HG03025 (cell line): Measurements from ENCODE around the gene GALNT12.

Source experiments
- ATAC-seq: cut with Tn5 transposase; IDR thresholded peaks from one replicate; pipeline ENCODE4 v1.9.1; 2021; ENCODE audit warnings: mild to moderate bottlenecking, moderate library complexity; ENCODE audit not compliant: unreplicated experiment, low FRiP score

GALNT12 gene

GRCh38 chr9:98801561-98801960 lies 5.9 kb upstream of the GALNT12 start:
- ATAC-seq, result no peak

DNA sequence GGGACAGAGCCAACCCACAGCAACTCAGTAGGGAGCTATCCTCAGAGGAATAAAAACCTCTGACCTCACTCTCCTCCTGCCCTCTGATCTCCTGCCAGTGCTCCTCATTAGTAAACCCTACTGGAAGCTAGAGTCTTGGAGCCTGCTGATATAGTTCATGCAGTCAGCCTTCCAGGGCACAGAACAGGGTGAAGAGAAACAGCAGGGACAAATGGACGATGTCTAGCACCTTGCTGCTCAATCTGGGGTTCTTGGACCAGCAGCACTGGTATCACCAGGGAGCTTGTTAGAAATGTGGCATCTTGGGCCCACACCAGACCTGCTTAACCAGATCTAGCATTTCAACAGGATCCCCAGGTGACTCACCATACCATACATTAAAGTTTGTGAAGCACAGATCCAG lies 5.5 kb upstream of the GALNT12 start:
- no peak for ATAC-seq

DNA sequence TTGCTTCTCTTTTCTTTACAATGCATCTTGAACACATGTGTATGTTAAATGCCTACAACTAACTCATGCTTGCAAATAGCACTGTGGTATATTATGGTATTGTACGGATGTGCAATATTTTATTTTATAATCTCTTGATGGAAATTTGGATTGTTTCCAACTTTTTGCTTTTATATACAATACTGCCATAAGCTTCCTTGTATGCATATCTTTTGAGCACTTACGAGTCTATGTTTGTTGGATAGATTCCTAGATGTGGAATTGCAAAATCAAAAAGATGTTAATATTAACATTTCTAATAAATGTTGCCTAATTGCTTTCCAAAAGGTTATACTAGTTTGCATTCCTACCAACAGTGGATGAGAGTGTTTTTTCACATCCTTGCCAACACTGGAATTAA lies 3.4 kb upstream of the GALNT12 start:
- no peak for ATAC-seq

DNA sequence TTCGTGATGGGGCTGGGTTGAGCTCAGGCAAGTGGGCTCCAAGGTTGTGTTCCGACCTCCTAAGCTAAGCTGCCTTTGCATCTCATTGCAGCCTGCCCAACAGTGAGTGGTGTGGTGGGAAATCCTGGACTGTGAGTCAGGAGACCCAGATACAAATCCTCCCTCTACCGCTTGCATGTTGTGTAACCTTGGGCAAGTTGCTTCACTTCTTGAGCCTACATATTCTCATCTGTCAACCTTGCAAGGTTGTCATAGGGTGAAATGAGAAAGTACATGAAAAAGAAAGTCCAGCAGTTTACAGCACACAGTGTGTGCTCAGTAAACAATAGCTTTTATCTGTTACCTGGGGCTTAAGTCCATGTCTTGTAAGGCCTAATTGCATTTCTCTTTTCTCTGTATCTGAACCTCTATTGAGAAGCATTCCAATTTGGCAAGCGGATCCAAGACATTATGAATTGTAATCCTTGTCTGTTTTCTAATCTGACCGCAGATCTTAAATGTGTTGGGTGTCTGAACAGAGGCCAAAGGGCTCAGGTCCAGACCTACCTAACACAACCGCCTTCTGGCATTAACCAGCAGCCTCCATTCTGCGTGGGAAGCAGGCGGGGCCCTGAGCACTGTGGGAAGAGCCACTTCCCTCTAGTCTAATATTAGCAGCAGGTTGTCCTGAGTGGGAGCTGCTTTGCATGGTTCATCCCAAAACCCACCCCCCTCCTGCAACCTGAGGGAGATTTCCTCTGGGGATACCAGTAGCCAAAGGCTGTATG lies 1.8 kb upstream of the GALNT12 start:
- no peak for ATAC-seq

DNA sequence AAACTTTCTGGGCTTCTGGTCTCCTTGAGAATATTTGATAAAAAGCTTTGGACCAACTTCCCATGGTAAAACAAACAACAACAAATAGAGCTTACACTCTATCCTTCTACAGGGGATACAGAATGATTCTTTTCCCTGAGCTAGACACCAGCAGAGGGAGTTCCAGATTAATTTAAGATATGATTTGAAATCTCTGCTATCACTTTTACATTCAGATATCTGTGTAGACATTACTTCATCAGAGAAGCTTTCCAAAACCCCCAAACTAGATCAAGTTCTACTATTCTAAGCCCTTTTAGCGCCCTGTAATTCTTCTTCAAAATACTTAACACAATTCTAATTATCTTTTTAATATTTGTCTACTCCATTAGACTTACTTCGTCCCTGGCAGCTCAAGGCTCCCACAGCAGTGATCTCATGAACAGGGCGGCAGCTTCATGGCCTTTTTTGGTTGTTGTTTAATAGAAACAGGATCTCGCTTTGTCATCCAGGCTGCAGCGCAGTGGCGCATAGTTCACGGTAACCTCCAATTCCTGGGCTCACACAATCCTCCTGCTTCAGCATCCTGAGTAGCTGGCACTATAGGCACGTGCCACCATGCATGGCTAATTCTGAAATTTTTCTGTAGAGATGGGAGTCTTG lies 955 bp upstream of the GALNT12 start:
- no peak for ATAC-seq

GRCh38 chr9:98807814-98808195 lies 335 bp downstream of the GALNT12 start:
- no peak for ATAC-seq

DNA sequence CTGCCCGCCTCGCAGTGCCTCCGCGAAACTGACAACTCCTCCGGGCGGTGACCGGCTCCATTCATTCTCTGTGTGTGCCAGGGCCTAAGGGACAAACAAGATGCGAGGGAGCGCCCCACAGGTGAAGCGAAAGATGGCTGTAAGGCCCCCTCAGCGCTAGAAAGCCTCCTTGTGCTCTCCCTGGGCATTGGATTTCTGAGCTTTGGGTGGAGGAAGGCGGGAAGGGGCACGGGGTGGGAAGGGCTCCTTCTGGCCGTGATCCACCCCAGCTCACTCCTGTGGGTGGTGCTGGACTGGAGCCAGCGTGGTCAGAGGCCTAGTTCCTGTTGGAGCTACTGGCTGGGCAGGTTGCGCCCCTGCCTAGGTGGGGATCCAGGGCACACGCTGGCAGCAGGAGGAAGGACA lies 943 bp downstream of the GALNT12 start:
- no peak for ATAC-seq

- no peak for ATAC-seq
Observed at GRCh38 chr9:98808875-98809274, 1.4 kb downstream of the GALNT12 start.

- no peak for ATAC-seq
Observed at GRCh38 chr9:98809311-98810101, 2.0 kb downstream of the GALNT12 start.

GRCh38 chr9:98810102-98810842 lies 2.8 kb downstream of the GALNT12 start:
- ATAC-seq, result no peak

DNA sequence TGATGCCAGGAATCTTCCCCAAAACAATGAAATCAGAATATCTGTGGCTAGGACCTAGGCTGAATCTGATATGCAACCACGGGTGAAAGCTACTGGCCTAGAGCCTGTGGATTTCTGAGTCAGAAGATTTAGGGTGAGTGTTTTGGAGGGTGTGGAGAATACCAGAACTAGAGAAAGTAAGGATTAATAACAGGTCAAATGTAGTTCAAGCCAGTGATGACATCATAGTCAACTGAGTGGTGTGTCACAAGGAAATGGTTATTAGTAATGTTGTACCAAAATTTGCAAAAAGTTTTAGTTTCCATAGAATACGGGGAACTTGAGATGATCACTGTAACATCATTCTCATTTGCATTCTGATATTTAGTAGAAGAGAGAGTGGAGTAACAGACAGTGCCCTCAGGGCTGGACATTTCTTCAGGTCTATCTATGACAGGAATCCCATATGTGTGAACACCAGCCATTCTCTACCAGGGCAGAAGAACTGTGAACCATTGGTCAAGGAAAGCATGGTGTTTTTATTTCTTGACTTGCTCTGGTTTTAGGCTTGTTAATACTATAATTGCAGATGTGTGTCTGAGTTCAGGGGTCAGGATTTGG lies 3.7 kb downstream of the GALNT12 start:
- no peak for ATAC-seq

DNA sequence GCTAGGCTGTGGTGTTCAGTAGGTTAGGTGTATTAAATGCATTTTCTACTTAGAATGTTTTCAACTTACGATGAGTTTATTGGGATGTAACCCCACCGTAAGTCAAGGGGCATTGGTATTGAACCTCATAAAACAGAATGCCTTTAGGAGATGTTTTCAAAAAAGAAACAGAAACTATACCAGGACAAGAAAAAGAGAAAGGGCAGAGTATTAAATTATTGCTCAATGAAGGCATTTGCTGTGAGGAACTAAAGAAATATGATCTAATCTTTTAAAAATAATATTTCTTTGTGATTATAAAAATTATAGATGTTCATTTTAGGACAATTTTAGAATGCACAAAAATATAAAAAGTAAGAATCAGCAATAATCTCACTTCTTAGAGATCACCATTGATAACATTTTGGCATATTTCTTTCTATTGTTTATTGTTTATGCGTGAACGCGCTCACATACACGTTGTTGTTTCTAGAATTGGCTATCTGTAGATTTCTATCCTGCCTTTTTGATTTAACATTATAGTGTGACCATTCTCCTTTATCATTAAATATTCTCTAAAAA lies 8.0 kb downstream of the GALNT12 start:
- ATAC-seq, result no peak

GRCh38 chr9:98818764-98819163 lies 11.3 kb downstream of the GALNT12 start:
- no peak for ATAC-seq

- ATAC-seq, result no peak
Observed at GRCh38 chr9:98819231-98819630, 11.8 kb downstream of the GALNT12 start.

- no peak for ATAC-seq
Observed at GRCh38 chr9:98821831-98822230, 14.4 kb downstream of the GALNT12 start.

DNA sequence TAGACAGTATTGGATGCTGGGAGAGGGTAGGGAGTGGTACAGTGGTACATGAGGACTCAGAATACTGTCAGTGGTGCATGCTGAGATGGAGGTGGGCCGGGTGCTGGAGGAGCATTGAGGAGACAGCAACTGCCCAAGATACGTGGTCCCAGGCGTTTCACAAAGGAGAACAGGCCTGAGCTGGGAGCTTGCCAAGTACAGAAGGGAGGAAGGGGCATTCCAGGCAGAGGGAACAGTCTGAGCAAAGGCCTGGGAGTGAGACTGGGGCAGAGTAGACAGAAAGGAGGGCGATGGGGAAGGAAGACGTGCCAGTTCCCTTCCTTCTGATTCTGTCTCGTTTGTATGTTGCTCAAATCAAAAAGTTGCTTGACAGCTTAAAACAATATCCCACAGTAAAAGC lies 15.2 kb downstream of the GALNT12 start:
- no peak for ATAC-seq

GRCh38 chr9:98823666-98824334 lies 16.3 kb downstream of the GALNT12 start:
- no peak for ATAC-seq

DNA sequence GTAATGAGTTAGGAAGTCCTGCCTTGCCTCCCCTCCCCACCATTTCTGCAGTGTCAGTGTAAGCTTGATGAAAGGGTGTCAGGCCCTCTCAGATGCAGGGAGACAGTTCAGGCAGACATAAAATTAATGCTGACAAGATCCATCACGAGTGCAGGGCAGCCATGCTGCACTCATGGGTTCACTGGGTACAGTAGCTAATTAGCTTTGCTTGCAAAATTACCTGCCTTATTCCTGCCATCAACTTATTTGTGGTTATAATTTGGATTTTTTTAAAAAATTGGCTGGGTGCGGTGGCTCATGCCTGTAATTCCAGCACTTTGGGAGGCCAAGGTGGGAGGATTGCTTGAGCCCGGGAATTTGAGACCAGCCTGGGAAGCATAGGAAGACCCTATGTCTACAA lies 17.9 kb downstream of the GALNT12 start:
- no peak for ATAC-seq

- ATAC-seq, result no peak
Observed at GRCh38 chr9:98826716-98827115, 19.2 kb downstream of the GALNT12 start.

- no peak for ATAC-seq
Observed at GRCh38 chr9:98829766-98830165, 22.3 kb downstream of the GALNT12 start.
